Fibroblast of pulmonary artery (primary cell): ENCODE measurements around the gene ATP2B2.

ENCODE experiments used
- DNase-seq: peaks from one replicate; pipeline ENCODE4 v3.0.0-alpha.2; 2010; ENCODE audit warnings: low read depth
- H3K4me3 ChIP-seq: replicated peaks from 2 replicates; pipeline ENCODE4 v1.5.1; 2011; ENCODE audit warnings: low read depth, mild to moderate bottlenecking, control low read depth, low read length, moderate library complexity
- CTCF ChIP-seq: IDR thresholded peaks from 2 replicates; pipeline ENCODE4 v1.5.1; 2011; ENCODE audit warnings: mild to moderate bottlenecking, control low read depth, low read length, inconsistent platforms; ENCODE audit errors: missing control alignments

ATP2B2 gene

DNA sequence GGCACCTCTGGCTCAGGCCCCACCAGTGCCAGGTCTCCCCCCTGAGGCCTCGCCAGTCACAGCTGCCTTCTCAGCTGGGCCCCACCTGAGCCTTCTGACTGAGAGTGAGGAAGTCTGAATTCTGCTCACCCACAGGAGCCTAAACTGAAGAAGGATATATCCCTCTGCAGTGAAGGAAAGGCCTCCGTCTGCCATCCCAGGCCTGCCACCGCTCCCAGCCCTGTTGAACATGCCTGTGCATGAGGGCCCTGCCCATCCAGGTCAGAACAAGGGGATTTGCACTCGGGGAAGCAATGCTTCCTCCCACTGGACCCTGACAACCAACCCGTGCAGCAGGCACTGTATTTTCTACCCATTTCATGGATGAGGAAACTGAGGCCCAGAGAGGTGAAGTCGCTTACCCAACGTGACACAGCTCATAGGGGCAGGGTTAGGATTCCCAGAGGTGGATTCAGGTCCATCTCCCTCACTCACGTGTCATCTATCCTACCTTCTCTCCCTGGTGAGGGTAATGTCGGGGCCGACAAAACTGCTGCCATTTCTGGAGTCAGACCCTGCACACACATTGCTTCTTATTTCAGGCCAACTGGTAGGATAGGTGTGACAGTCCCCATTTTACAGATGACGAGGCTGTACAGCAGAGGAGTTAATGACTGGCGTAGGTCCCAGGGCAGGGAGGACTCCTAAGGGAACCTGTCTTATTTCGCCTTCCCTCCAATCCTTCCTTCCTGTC, 22.6 kb downstream of the ATP2B2 start:
- TF ChIP-seq CTCF, result no peak
- H3K4me3 ChIP-seq, result no peak overlapping the region
- DNase-seq, result no peak

- no peak for DNase-seq
- no peak overlapping the region for H3K4me3 ChIP-seq
- no peak for TF ChIP-seq CTCF
These were observed 24.5 kb downstream of the ATP2B2 start for GRCh38 chr3:10480871-10481378.

- H3K4me3 ChIP-seq, result no peak overlapping the region
- no peak for TF ChIP-seq CTCF
- no peak for DNase-seq
These were observed 26.1 kb downstream of the ATP2B2 start for GRCh38 chr3:10479311-10479710.

DNA sequence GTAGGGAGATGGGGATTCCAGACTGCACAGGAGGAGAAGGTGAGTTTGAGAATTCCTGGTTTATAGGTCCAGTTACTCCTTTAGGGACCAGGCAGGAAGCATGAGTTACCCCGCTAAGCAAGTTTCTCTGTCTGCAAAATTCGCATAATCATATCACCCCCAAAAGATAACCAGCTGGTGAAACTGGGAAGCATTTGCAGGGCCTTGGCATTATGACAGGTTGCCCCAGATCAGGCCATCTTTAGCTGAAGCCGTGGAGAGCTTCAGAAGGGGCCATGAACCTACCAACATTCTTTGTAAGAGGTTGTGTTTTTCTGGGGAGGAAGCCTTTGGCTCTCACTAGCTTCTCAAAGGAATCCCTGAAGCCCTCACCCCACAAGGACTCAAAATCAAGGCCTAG, 29.4 kb downstream of the ATP2B2 start:
- no peak for DNase-seq
- no peak for TF ChIP-seq CTCF
- no peak overlapping the region for H3K4me3 ChIP-seq

GRCh38 chr3:10474847-10475246, 30.5 kb downstream of the ATP2B2 start:
- DNase-seq, result no peak
- H3K4me3 ChIP-seq, result no peak overlapping the region
- TF ChIP-seq CTCF, result no peak

- TF ChIP-seq CTCF, result no peak
- DNase-seq, result no peak
- no peak overlapping the region for H3K4me3 ChIP-seq
These were observed 31.1 kb downstream of the ATP2B2 start for GRCh38 chr3:10474275-10474646.
